GM12878 (cell line): ENCODE measurements around the gene ECPAS. TPM values are rescaled to one million over a fixed set of nuclear protein-coding genes. Genes with fewer than 3 reads are reported as not detected.
A peak's percentile ranks its signal among the peaks of the same experiment; 100 is the strongest.

Experiments
- ATAC-seq: fragments of 200-7000 bp; cut with Tn5 transposase; 3 replicates; pipeline ENCODE4 v1.9.1; 2020; ENCODE audit warnings: mild to moderate bottlenecking, moderate library complexity
- BruUV-seq: library from RNA; stranded (reverse); fragments of 400-500 nt; replicated peaks from 2 replicates; lab custom pipeline; 2021; lab: Mats Ljungman, UMichigan
- CTCF ChIA-PET: fragments of 300-600 bp; sonication (Branson Sonifier 250); formaldehyde crosslinking; extraction: SDS; loops from one replicate; lab custom pipeline; 2021; ENCODE audit warnings: inconsistent platforms; lab: Yijun Ruan, JAX
- POLR2A ChIA-PET: fragments of 350-600 bp; formaldehyde crosslinking; extraction: SDS; loops from one replicate; lab custom pipeline; 2021; ENCODE audit warnings: inconsistent platforms; lab: Charles Lee
- RAD21 ChIA-PET: fragments of 300-600 bp; sonication (Branson Sonifier 250); formaldehyde crosslinking; loops from one replicate; lab custom pipeline; 2023; ENCODE audit warnings: antibody characterized with exemption; ENCODE audit not compliant: unreplicated experiment; lab: Charles Lee
- SMC1A ChIA-PET: fragments of 300-600 bp; sonication (Branson Sonifier 250); formaldehyde crosslinking; loops from one replicate; lab custom pipeline; 2023; ENCODE audit not compliant: unreplicated experiment, uncharacterized antibody; lab: Charles Lee
- DNase-seq: peaks from one replicate; pipeline ENCODE4 v3.0.0-alpha.2; 2011; ENCODE audit warnings: low read depth, low spot score
- FAIRE-seq: peaks from 3 replicates; lab custom pipeline; 2011; peaks lifted over from hg19 to GRCh38; lab: Jason Lieb, UNC
- H2AFZ ChIP-seq: 2 replicates; pipeline ENCODE4 v1.6.0; 2011; ENCODE audit warnings: low read depth, low read length, control low read depth; ENCODE audit not compliant: control insufficient read depth
- H3K27ac ChIP-seq: 2 replicates; pipeline ENCODE4 v1.5.1; 2011; ENCODE audit warnings: control low read depth; ENCODE audit not compliant: control insufficient read depth, insufficient read depth
- H3K27me3 ChIP-seq, 2 experiments: replicated peaks in 1 of 2; 2 replicates each; pipeline versions ENCODE4 v1.6.0 to v1.6.1; 2011; ENCODE audit warnings: low read length in 1 of 2; ENCODE audit not compliant: control insufficient read depth in 2 of 2, insufficient read depth in 2 of 2
- H3K36me3 ChIP-seq, 2 experiments: 2 replicates each; pipeline ENCODE4 v1.5.1; 2011; ENCODE audit warnings: low read length in 1 of 2; ENCODE audit not compliant: control insufficient read depth in 2 of 2, insufficient read depth in 2 of 2
- H3K4me1 ChIP-seq: 2 replicates; pipeline ENCODE4 v1.6.1; 2011; ENCODE audit warnings: mild to moderate bottlenecking, low read length, moderate library complexity, mixed read lengths; ENCODE audit not compliant: control insufficient read depth, insufficient read depth
- H3K4me2 ChIP-seq: 2 replicates; pipeline ENCODE4 v1.6.0; 2011; ENCODE audit warnings: control low read depth; ENCODE audit not compliant: control insufficient read depth, insufficient read depth
- H3K4me3 ChIP-seq: fragments of 200-600 bp; sonication (generic); 2 replicates; pipeline ENCODE4 v1.5.1; 2016
- H3K79me2 ChIP-seq: 2 replicates; pipeline ENCODE4 v1.6.0; 2011; ENCODE audit warnings: low read length; ENCODE audit not compliant: control insufficient read depth, insufficient read depth
- H3K9ac ChIP-seq: 2 replicates; pipeline ENCODE4 v1.8.0; 2011; ENCODE audit warnings: low read length, control low read depth, mixed read lengths; ENCODE audit not compliant: control insufficient read depth, insufficient read depth
- H3K9me3 ChIP-seq: replicated peaks from 3 replicates; pipeline ENCODE4 v1.5.1; 2011; ENCODE audit warnings: mild to moderate bottlenecking, low read length; ENCODE audit not compliant: control insufficient read depth, insufficient read depth
- H4K20me1 ChIP-seq: 2 replicates; pipeline ENCODE4 v1.6.0; 2011; ENCODE audit not compliant: control insufficient read depth, insufficient read depth
- BACH1 ChIP-seq: fragments of 450-650 bp; IDR thresholded peaks from 2 replicates; pipeline ENCODE4 v1.6.1; 2017; ENCODE audit warnings: mild to moderate bottlenecking, borderline replicate concordance
- ETV6 ChIP-seq, 2 experiments: fragments of 450-650 bp in 1 of 2; IDR thresholded peaks in 1 of 2; conservative IDR thresholded peaks in 1 of 2; 2 replicates each; pipeline ENCODE4 v1.6.1; 2014; ENCODE audit warnings: antibody characterized with exemption in 1 of 2, borderline replicate concordance in 1 of 2, low read depth in 1 of 2, mild to moderate bottlenecking in 1 of 2, moderate library complexity in 1 of 2
- NR2F1 ChIP-seq: fragments of 450-650 bp; conservative IDR thresholded peaks from 2 replicates; pipeline ENCODE4 v1.6.1; 2017; ENCODE audit warnings: mild to moderate bottlenecking
- SMAD1 ChIP-seq: fragments of 450-650 bp; IDR thresholded peaks from 2 replicates; pipeline ENCODE4 v1.6.1; 2018; ENCODE audit warnings: mild to moderate bottlenecking, low read depth; ENCODE audit not compliant: partially characterized antibody
- STAT3 ChIP-seq: IDR thresholded peaks from 2 replicates; pipeline ENCODE4 v1.6.1; 2011; ENCODE audit warnings: low read depth, low read length, improper control_type of control experiment
- in situ Hi-C: fragments of 300-500 bp; cut with MboI; formaldehyde crosslinking; loops from 9 replicates; pipeline ENCODE4 v1.14.3; 2018; ENCODE audit warnings: mixed read lengths
- intact Hi-C: fragments of 100-400 bp; cut with micrococcal nuclease; formaldehyde crosslinking; loops from one replicate; pipeline ENCODE4 v1.14.2; 2022; ENCODE audit not compliant: unreplicated experiment
- polyA plus RNA-seq, 11 experiments: library from polyadenylated mRNA; depleted of rRNA in 4 of 11; unstranded in 6 of 11; stranded (reverse) in 5 of 11; fragments of >200 nt; fragmentation: Nextera tagmentation in 4 of 11; fragmentation: Illumina TruSeq in 1 of 11; extraction: Ambion mirVana in 4 of 11; extraction: Trizol in 1 of 11; gene quantifications; 1 replicate in 1 of 11; 2 replicates in 10 of 11; pipeline versions ENCODE4 v1.2.1 to v1.2.3, GENCODE V29; 2011 to 2016; ENCODE audit warnings: inconsistent platforms in 2 of 11, missing spikeins in 2 of 11, low read depth in 1 of 11
- total RNA-seq, 4 experiments: library from RNA; depleted of rRNA in 3 of 4; stranded (reverse); fragments of >200 nt in 3 of 4; fragmentation: Illumina TruSeq in 1 of 4; extraction: Trizol in 1 of 4; gene quantifications; 2 replicates each; pipeline versions ENCODE4 v1.2.1 to v1.2.3, GENCODE V29; 2013 to 2021
- TF ChIP-seq, protein P1 (sequence below): fragments of 450-650 bp; IDR thresholded peaks from 2 replicates; pipeline ENCODE4 v1.6.1; 2017; ENCODE audit warnings: mild to moderate bottlenecking, low read depth, inconsistent platforms; ENCODE audit not compliant: poor library complexity, severe bottlenecking

Gene ECPAS
- total and polyA plus RNA-seq, 10 of the 15 experiments (the other 5 are each of a cell fraction or from before 2014, with no cell fraction given), result 11.2 to 69.8 (median 50.1) TPM

DNA sequence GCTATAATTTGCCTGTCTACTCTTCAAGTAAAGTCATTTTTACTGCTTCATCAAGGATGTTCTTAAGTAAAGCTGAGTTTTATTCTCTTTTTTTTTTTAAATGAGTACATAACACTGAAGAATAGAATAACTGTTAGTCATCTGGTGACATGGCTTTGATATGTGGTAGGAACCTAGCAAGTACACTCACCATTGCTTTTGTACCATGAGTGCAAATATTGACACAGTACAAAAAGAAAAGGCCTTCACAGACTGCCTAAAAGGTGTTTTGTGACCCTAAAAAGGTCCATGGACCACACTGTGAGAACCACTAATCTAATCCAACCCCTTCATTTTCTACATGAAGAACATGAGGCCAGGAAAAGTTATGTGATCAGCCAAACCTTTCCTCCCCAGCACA, 55.0 kb downstream of the ECPAS start:
- DNase-seq (no peak), ATAC-seq (no peak), FAIRE-seq (no peak)
- intact Hi-C loops, result no loop called here
- in situ Hi-C loops, result no loop called here
- Histone ChIP-seq H3K4me2 (no peak overlapping the region), H2AFZ (no peak overlapping the region), H3K4me1 (no peaks in the 10 kb centered on the region), H3K4me3 (no peak overlapping the region), H3K9me3 (no peaks in the 10 kb centered on the region), H3K36me3 (peaks cover 0 to 18% of the 10 kb centered on the region in 2 experiments; a peak in 3 of 4 replicates), H3K27me3 (no peaks in the 10 kb centered on the region), H3K9ac (no peak overlapping the region), H3K27ac (no peak overlapping the region), H3K79me2 (no peaks in the 10 kb centered on the region), H4K20me1 (no peaks in the 10 kb centered on the region)
- TF ChIP-seq ETV6 (conservative IDR thresholded peaks at IDR 0.05 in 1 of 2, IDR thresholded peaks at IDR 0.05 in 1 of 2; ENCODE audit: borderline replicate concordance in 1 of 2, low read depth in 1 of 2), result no peak
- TF ChIP-seq SMAD1, result no peak
- TF ChIP-seq NR2F1, result no peak
- no peak for TF ChIP-seq STAT3
- ChIA-PET RAD21 (no interaction called here), SMC1A (interaction anchor here (0.6 to 1.3 kb wide), 4 partner anchors 11 to 1786 kb away, joined by 3 to 5 read pairs (median 4); no protein-coding TSS in a partner anchor), POLR2A (no interaction called here), CTCF (interaction anchor here (0.8 to 1.1 kb wide), 2 partner anchors 12 to 1013 kb away, joined by 4 to 5 read pairs; no protein-coding TSS in a partner anchor)
- no TSS peak for BruUV-seq

DNA sequence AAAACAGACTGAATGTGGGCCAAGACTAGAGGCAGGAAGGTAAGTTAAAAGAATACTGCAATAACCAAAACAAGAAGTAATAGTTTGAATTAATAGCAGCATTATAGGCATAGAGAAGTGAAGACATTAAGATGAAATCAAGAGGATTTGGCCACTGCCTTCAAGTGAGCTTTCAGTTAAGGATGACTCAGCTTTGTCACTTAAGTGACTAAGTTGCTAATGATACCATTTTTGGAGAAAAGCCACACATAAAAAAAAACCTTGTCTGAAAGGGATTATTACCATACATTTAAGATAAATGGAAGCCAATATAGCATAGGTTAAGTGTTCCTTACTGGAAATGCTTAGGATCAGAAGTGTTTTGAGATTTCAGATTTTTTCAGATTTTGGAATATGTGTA, 57.0 kb downstream of the ECPAS start:
- Histone ChIP-seq H2AFZ (no peak overlapping the region), H3K79me2 (no peaks in the 10 kb centered on the region), H3K4me2 (no peak overlapping the region), H4K20me1 (no peaks in the 10 kb centered on the region), H3K4me3 (no peak overlapping the region), H3K27me3 (no peaks in the 10 kb centered on the region), H3K4me1 (no peaks in the 10 kb centered on the region), H3K9me3 (no peaks in the 10 kb centered on the region), H3K9ac (no peak overlapping the region), H3K27ac (no peak overlapping the region), H3K36me3 (peaks cover 3 to 21% of the 10 kb centered on the region in 2 experiments)
- ChIA-PET POLR2A (interaction anchor here (0.7 kb wide), 1 partner anchor 317 kb away, joined by 4 read pairs; no protein-coding TSS in a partner anchor), SMC1A (no interaction called here), CTCF (interaction anchor here (0.6 kb wide), 1 partner anchor 114 kb away, joined by 3 read pairs; no protein-coding TSS in a partner anchor), RAD21 (no interaction called here)
- FAIRE-seq (no peak), DNase-seq (no peak), ATAC-seq (0 out of 3 replicates have a peak, but pooled peaks have one; percentile 25)
- TF ChIP-seq, protein P1, sequence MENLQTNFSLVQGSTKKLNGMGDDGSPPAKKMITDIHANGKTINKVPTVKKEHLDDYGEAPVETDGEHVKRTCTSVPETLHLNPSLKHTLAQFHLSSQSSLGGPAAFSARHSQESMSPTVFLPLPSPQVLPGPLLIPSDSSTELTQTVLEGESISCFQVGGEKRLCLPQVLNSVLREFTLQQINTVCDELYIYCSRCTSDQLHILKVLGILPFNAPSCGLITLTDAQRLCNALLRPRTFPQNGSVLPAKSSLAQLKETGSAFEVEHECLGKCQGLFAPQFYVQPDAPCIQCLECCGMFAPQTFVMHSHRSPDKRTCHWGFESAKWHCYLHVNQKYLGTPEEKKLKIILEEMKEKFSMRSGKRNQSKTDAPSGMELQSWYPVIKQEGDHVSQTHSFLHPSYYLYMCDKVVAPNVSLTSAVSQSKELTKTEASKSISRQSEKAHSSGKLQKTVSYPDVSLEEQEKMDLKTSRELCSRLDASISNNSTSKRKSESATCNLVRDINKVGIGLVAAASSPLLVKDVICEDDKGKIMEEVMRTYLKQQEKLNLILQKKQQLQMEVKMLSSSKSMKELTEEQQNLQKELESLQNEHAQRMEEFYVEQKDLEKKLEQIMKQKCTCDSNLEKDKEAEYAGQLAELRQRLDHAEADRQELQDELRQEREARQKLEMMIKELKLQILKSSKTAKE, result no peak
- peak; percentile 43; the same call in 1 of the 2 replicates for TF ChIP-seq BACH1
- BruUV-seq, result no TSS peak
- in situ Hi-C loops, result no loop called here
- intact Hi-C loops, result no loop called here
